RPMI7951 (cell line): Measurements from ENCODE around the gene TOP3A. TPM values are rescaled to one million over a fixed set of nuclear protein-coding genes. Genes with fewer than 3 reads are reported as not detected.
"Not testable (repeated sequence)": the region's sequence is repeated elsewhere in the genome, so short reads cannot be mapped to it uniquely, and the experiment has no call there.

ENCODE experiments used
- DNase-seq: peaks from one replicate; pipeline ENCODE4 v3.0.0-alpha.2; 2012; ENCODE audit warnings: low read depth
- total RNA-seq: library from RNA; depleted of rRNA; stranded (reverse); fragments of >200 nt; shearing (Covaris generic); gene quantifications from 2 replicates; pipeline ENCODE4 v1.2.3, GENCODE V29; 2014; rRNA removed

TOP3A gene
- total RNA-seq: 22.7 and 27.7 TPM in 2 replicates

DNA sequence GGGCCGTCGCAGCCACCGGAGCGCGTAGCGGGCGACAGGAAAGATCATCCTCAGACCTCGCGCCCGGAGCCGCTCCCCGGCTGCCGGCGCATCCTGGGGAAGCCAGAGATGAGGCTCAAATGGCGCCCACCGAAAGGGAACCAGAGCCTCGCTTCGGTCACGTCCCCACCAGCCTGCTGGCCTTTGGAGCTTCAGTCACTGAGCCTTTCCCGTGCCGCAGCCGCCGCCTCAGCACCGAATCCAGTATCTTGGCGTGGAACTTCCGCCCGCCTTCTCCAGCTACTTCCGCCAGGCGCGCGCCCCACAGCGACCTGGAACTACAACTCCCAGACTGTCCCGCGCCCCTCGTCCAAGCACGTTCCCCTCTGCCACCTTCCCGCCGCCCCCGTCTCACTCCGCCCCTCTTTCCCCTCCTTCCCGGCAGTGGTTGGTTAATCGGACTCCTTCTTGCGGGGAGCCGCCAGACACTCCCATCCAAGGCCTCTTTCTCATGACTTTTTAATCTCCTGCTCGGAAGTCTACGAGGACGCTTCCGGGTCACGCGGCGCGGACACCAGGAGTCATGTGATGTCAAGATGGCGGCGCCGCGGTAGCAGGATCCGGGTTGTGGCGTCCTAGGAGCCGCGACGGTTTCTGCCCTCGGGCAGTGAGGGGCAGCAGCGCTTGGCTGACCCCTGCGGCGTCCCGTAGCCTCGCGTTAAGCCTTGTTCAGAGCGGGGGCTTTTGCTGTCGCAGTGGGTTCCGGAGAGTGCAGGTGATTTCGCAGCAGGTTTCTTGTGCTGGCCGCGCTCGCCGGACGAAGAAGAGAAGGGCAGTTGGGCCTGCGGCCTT, at the start of gene TOP3A, which contains the start of gene SMCR8:
TSS of gene TOP3A (minus strand) at position 264 of the 831 bp plus-strand sequence. CDS start at position 48, 216 bp downstream.
TSS of gene SMCR8 (plus strand) at position 563 of the 831 bp plus-strand sequence. CDS start 497 bp downstream, outside the sequence.
- peak; percentile 97 for DNase-seq

DNA sequence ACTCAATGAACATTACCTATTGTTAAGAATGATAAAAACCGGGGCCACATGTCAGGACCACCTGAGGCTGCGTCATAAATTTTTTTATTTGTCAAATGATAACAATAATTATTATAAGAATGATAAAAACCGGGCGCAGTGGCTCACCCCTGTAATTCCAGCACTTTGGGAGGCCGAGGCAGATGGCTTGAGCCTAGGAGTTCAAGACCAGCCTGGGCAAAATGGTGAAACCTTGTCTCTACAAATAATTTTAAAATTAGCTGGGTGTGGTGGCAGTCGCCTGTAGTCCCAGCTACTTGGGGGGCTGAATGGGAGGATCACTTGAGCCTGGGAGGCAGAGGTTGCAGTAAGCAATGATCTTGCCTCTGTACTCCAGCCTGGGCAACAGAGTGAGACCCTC, 49.4 kb upstream of the TOP3A start:
- DNase-seq: no peak

DNA sequence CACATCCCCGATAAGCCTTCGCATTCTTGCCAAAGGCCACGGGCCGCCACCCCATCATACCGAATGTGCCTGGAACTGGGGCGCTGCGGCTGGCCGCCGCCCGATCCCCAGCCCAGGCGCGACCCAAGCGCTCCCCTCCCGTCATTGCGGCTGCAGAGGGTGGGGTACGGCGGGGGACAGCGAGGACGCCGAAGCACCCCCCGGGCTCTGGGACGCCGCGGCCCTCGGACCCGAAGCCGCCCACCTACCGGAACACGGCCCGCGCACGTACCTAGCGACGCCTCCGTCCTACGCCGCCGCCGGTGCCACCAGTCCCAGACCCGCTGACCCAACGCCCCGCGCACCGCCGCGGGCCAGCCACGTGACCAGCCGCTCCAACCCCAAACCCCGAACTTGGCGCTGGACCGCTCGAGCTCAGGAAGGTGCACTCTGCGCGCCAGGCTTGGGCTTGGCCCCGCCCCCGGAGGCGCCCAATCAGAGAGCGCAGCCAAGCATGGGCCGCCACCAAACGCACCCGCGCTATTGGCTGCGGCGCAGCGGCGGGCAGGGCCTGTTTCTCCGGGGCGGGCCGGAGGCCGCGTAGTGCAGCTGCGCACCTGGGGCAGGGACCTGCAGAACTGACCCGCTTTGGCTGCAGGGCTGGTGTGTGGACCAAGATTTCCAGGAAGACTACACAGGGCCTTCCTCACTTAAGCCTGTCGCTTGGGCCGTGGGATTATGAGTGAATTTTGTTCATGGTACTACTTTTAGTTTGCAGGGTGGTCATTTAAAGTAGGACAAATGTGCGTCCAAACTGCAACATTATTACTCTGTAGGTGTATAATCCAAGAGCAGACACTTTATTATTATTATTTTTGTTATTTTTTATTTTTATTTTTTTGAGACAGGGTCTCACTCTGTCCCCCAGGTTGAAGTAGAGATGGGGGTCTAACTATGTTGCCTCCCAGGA, 48.6 kb upstream of the TOP3A start, which contains the start of gene SHMT1:
TSS of gene SHMT1 (minus strand) at position 450 of the 949 bp plus-strand sequence. CDS start 7,569 bp downstream, outside the sequence.
- DNase-seq: peak; percentile 84

DNA sequence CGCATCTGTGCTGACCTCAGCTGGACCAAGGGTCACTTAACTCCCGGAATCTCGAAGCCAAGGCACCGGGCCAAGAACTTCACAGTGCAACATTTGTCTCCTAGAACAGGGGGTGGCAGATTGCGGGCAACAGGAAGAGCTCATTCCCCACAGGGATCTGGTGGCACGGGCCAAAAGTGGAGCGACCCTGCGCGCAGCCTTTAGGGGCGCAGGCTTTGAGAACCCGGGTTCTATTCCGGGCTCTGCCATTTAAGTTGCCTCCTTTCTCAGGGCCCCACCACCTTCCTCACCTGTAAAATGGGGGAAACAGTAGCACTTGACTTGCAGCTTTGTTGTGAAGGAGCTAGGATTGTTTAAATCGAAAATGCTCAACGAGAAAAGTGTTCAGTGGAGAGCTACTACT, 47.9 kb upstream of the TOP3A start:
- peak; percentile 68 for DNase-seq

DNA sequence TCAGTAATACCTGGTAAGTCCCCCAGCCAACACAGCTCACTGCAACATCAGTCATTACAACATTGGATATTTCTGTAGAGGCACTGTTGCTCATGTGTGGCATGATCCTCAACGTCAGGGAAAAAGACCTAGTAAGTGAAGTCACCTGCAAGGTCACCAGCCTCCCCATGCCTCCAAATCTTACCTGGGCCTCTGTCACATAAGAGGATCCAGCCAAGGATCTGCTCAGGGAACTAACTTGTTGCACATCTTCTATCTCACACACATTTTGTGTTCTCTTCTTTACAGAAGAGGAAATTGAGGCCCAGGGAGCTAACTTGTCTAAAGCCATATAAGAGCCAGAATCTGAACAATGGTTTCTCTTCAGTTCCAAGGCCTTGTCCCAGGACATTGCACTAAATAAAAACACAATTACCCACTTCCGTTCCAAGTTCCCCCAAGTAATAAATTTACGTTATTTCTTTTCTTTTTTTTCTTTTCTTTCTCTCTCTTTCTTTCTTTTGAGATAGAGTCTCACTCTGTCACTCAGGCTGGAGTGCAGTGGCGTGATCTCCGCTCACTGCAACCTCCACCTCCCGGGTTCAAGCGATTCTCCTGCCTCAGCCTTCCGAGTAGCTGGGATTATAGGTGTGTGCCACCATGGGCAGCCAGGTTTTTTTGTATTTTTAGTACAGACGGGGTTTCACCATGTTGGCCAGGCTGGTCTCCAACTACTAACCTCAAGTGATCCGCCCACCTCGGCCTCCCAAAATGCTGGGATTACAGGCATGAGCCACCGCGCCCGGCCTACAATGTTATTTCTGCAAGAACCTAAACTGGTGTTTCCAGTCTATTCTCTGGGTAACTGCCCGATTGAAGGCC, 47.3 kb upstream of the TOP3A start:
- DNase-seq: no peak

DNA sequence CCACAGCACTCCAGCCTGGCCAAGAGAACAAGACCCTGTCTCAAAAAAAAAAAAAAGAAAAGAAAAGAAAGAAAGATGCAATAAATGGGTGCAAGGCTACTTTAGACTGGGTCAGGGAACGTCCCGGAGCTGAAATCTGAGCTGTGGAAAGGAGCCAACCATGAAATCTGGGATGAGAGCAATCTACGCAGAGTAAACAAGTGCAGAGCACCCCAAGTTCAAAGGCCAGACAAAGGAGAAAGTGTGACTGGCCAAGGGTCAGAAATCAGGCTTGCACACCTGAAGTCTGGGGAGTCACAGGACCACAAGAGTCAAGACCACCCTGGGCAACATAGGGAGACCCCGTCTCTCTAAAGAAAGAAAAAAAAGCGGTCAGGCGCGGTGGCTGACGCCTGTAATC, 45.7 kb upstream of the TOP3A start:
- no peak for DNase-seq

DNA sequence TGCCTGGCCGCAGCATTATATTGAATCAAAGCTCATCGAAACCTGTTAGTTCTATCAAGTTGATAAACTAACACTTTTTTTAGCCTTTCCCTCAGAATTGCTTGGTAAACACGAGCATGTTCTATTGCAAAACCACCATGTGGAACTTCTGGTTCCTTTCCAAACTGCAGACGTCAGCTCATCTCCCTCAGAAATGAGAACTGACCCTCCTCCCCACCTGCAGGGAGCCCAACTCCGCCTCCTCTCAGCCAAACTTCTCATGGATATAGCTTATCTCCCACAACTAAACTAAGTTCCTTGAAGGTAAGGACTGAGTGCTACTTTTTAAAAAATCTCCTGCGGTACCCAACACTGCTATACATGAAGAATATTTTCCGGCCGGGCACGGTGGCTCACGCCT, 41.8 kb upstream of the TOP3A start:
- no peak for DNase-seq

DNA sequence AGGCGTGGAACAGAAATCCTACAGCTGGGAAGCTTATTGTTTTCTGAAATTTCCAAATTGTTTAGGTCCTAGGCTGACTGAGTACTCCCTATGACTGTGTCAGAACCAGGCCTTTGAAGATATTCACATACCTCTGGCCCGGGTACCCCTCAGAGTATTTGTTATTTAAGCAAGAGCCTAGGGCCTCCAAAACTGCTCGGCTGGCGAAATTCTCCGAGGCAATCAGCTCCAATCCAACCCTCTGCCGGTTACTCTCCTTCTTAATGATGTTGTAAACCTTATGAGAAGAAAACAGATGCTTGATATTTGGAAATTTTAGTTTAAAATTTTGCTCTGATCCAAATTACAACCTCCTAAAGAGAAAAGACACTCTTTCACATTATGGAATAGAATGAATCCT, 38.7 kb upstream of the TOP3A start:
- no peak for DNase-seq

DNA sequence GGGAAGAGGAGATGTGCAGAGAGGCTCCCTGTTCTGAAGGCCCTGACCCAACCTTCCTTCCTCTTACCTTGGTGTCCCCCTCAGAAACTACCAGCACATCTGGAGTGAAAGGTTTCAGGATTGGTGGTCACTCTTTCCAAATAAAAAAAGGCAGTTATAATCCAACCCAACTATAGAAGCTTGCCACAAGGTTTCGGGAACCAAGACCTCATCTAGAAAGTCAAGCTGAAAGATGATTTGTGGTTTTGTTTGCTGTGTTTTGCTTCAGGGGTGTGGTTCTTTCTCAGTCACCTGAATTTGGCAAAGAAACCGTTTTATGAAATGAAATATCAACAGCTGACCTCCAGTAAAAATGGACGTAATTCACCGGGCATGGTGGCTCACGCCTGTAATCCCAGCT, 29.2 kb upstream of the TOP3A start:
- no peak for DNase-seq

DNA sequence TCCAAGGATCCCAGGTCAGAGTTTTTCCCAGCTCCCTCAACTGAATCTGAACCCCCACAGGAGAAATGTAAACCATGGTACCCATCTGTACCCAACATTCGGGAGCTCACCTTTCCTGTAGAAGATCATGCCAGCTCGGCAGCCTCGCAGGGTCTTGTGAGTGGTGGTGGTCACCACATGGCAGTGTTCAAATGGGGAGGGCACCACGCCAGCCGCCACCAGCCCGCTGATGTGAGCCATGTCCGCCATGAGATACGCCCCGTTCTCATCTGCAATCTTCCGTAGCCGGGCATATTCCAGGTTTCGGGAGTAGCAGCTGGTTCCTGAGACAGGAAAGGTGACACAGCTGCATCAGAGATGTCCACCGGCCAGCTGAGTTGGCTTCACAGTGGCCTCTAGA, 25.1 kb upstream of the TOP3A start:
- DNase-seq: no peak

DNA sequence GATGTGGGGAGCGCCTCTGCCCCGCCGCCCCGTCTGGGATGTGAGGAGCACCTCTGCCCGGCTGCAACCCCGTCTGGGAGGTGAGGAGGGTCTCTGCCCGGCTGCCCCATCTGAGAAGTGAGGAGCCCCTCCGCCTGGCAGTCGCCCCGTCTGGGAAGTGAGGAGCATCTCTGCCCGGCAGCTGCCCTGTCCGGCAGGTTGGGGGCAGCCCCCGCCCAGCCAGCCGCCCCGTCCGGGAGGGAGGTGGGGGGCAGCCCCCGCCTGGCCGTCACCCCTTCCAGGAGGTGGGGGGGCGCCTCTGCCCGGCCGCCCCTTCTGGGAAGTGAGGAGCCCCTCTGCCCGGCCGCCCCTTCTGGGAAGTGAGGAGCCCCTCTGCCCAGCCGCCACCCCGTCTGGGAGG, 23.4 kb upstream of the TOP3A start:
- not testable (repeated sequence) for DNase-seq

- DNase-seq: no peak
These were observed 18.2 kb upstream of the TOP3A start for GRCh38 chr17:18332909-18333489.

- no peak for DNase-seq
These were observed 17.1 kb upstream of the TOP3A start for GRCh38 chr17:18331879-18332278.

DNA sequence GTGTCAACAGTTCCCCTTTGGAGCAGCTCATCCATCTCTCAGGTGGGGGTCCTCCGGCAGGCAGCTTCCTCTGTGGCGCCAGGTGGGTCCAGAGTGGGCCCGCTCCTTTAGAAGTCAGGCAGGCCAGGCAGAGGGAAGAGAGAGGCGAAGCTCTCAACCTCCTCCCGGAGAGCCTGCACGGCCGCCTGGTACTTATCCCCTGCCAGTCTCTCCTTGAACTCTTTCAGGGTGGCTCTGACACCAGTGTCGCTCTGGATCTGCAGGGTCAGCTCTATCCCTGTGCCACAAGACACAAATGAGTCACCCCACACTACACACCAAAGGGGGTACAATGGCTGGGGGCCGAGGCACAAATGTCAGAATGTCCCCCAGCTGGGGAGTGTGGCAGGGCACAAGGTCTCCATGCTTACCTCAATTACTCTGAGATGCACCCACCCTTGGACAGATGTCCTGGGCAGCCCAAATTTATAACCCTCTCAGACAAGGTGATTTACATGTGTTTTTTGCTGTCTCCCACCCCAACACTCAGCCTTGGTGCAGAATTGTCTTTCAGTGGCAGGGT, 13.9 kb upstream of the TOP3A start:
- no peak for DNase-seq

- DNase-seq: no peak
These were observed 12.8 kb upstream of the TOP3A start for GRCh38 chr17:18327556-18327955.

GRCh38 chr17:18327093-18327492, 12.3 kb upstream of the TOP3A start:
- no peak for DNase-seq

- no peak for DNase-seq
These were observed 11.8 kb upstream of the TOP3A start for GRCh38 chr17:18326572-18326971.

DNA sequence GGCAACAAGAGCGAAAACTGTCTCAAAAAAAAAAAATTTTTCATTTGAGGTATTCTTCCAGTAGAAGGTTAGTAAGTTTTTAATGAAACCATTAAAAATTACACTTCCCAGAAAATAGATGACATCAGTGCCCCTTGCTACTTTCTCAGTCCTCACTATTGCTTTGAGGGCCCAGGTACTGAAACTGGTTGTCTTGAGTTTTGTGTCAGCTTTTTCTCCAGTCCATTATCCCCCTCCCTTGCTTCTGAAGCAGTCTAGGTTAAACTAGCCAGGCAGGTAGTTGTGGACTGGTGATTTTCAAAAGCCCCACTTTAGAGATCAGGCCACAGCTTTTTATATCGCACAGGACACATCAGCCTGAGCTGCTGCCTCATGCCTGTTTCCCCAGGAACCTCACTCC, 11.2 kb upstream of the TOP3A start:
- DNase-seq: no peak

- DNase-seq: no peak
These were observed 9.6 kb upstream of the TOP3A start for GRCh38 chr17:18324140-18325050.
